SK-MEL-5 (cell line): ENCODE data around the gene PRKG1. TPM values are rescaled to one million over a fixed set of nuclear protein-coding genes. Genes with fewer than 3 reads are reported as not detected.

ENCODE experiments used
- DNase-seq: peaks from one replicate; pipeline ENCODE4 v3.0.0-alpha.2; 2016; ENCODE audit warnings: low read depth, low spot score
- in situ Hi-C: cut with HindIII; loops from 2 replicates; pipeline ENCODE4 v1.10.0; 2016; ENCODE audit warnings: low sequenced_read_pairs, high pct_unique_total_duplicates, low pct_unique_long_range_greater_than_20kb
- total RNA-seq: library from RNA; depleted of rRNA; stranded (reverse); fragments of >200 nt; shearing (Covaris generic); gene quantifications from 2 replicates; pipeline ENCODE4 v1.2.3, GENCODE V29; 2014

Gene PRKG1
- total RNA-seq, 1 experiment from 2014 or later, result 4.6 TPM

- DNase-seq, result no peak
- in situ Hi-C loops, result no loop called here
These were observed 325.6 kb downstream of the PRKG1 start for GRCh38 chr10:51399840-51400239.

DNA sequence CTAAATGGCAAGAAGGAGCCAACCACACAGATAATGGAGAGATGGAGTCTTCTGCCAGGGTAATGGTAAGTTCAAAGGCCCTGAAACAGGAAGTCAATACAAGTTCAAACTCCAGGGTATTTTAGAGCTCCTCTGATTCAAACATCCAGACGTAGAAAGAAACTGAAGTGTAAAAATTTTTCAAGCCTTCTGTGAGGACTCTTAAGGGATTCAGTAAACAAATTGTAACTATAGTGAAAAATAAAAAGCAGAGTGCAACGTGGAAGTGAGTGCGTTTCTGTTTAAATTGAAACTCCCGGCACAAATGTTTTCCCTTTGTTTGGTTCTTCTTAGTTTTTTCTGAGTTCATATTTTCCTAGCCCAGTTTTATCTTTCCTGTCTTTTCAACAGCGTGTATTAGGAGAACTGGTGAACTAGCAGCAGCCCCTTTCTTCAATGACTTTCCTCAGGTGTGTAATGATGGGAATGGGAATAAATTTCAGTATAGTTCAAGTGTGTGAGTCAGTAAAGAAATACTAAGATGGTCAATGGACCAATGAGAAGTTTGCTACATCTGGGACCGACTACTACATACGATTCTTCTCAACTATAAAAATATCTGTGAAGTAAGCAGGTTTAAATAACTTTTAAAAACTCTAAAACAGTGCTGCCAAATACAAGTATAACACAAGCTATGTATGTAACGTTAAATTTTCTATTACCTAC is 326.3 kb downstream of the PRKG1 start:
- in situ Hi-C loops, result no loop called here
- no peak for DNase-seq

- in situ Hi-C loops, result no loop called here
- no peak for DNase-seq
These were observed 329.2 kb downstream of the PRKG1 start for GRCh38 chr10:51403521-51403920.

DNA sequence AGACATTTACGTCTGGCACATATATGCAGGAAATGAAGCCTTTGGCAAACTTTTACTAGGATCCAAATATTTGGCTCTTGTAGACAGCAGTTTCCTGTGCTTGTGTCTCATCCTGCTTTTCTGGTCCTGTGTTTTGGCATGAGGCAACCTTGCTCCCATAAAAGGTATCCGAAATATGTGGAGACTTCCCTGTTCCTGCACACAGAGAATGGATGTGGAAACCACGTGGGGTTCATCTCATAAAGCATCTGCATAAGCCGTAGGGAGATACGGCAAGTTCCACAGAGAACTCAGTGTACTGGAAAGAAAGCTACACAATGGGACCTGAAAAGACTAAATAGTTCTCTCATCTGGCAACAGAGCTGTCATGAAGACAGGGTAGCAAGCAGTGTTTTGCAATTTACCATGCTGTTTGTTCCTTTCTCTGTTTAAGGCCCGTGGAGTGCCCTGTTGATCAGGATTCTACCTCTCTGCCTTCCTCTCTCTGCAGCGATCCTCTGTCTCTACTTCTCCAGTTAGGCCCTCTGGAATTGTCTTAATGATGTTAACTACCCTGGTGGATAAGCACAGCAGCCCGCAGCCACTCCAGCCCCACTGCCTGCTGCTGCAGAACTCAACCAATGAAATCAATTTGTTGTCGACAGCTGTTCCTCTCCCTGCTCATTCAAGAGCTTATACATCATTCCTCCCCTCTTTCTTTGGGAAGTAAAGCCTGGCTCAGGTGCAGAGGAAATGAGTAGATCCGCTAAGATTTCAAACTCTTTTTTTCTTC is 331.5 kb downstream of the PRKG1 start:
- no peak for DNase-seq
- in situ Hi-C loops, result no loop called here

DNA sequence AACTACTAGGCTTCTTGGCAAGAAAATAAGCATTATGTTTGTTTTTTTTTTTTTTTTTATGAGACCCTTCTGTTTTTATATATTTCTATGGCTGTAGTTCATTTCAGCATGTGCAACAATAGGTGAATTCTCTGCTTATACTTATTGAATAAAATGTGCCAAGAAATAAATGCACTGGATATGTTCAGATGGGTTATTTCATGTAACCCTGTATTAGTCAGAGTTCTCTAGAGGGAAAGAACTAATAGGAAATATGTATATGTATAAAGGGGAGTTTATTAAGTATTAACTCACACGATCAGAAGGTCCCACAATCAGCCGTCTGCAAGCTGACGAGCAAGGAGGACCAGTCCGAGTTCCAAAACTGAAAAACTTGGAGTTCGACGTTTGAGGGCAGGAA is 332.3 kb downstream of the PRKG1 start:
- no peak for DNase-seq
- in situ Hi-C loops, result no loop called here

GRCh38 chr10:51416494-51416893 is 342.2 kb downstream of the PRKG1 start:
- in situ Hi-C loops, result no loop called here

GRCh38 chr10:51419196-51420093 is 345.2 kb downstream of the PRKG1 start:
- DNase-seq, result no peak
- in situ Hi-C loops, result no loop called here

More at GRCh38 chr10:51416494-51416893, 342.2 kb downstream of the PRKG1 start:
- peak; percentile 35 for DNase-seq

DNA sequence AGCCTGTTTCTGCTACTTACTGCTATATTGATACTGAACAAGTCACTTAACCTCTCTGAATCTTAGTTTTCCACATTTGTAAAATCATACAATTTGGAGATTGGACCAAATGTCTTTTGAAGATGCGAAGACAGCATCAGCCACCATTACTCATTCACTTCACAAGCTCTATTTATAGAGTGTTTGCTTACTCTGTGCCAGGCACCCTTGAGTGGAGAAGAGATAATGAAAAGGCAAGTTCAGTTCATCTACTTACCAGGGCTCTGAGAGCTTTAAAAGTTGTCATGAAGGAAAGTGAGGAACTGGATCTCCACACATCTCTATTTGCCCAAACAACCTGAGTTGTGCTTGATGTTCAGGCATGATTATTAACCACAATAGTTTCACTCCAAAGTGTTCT is 347.6 kb downstream of the PRKG1 start:
- in situ Hi-C loops, result no loop called here

DNA sequence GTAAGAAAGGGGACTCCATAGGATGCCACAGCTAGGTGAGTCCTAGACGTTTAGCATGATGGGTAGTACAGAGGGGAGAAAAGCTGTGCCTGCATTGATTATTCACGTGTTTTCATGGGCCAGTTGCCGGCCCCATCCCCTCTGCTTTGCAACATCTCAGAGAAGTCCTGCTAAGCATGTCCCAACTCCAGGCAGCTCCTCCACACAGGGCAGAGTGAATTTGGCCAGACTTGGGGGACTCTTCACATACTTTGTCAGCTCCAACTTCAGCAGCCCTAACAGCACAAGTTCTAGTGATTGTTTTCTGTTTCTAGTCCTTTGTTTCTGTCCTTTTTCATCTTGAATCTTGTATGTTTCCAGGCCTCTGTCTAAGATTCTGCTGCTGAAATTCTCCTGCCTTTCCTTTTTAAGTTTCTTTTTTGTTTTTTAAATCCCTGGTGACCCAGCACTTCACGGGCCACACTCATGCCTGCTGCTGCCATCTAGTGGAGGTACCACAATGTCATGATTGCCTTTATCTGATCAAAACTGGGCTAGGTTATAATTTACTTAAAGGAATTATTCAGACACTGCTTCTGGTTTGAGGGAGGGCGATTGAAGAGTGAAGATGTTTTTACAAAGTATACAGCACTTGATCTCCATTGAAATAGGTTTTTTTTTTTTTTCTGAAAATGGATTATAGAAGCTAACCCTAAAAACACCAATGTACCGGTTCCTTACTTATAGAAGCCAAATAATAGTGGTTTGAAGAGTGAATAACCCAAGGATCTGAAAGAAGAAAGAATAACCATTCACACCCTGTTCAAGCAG is 348.2 kb downstream of the PRKG1 start:
- in situ Hi-C loops, result no loop called here
- DNase-seq, result peak; percentile 59

More for the DNA sequence above, 347.6 kb downstream of the PRKG1 start:
- no peak for DNase-seq

DNA sequence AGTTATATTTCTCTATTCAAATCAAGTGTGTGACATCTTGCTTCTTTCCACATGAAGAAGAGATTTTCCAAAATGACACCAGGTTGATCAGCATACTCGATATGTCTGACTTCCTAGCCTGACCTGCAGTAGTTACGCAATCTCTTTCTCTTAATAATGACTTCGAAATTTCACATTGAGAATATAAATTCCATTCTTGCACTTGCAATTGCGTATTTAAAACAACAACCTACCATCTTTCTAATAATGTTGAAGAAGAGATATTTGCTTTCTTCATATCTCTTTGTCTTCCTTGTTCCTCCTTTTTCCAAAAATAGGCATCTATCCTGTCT is 348.8 kb downstream of the PRKG1 start:
- DNase-seq, result no peak
- in situ Hi-C loops, result no loop called here

GRCh38 chr10:51425431-51425830 is 351.1 kb downstream of the PRKG1 start:
- DNase-seq, result no peak
- in situ Hi-C loops, result no loop called here

- in situ Hi-C loops, result no loop called here
- no peak for DNase-seq
These were observed 353.5 kb downstream of the PRKG1 start for GRCh38 chr10:51427758-51428157.

- no peak for DNase-seq
- in situ Hi-C loops, result no loop called here
These were observed 356.2 kb downstream of the PRKG1 start for GRCh38 chr10:51430506-51430905.

DNA sequence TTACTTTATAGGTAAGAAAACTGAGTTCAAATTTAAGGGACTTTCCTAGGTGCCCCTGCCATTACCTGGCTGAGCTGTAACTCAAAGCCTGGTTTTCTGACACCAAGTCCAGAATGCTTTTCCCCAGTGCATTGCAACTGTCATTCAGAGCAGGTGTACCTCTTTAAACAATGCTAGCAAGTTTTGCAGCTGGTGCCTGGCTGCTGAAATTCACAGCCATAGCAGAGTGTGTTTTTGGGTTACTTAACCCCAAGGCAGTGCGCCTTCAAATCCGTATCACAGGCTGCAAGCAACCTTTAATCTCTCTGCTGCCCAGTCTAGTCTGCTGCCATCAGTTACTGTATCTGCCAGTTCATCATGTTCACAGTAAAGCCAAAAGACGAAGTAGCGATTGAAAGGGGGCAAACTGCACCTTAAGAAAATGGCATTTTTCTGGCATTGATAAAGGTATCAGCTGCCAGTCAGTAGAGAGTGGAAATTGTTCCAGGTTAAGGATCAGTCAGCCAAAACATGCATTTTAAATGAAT is 359.7 kb downstream of the PRKG1 start:
- in situ Hi-C loops, result no loop called here

DNA sequence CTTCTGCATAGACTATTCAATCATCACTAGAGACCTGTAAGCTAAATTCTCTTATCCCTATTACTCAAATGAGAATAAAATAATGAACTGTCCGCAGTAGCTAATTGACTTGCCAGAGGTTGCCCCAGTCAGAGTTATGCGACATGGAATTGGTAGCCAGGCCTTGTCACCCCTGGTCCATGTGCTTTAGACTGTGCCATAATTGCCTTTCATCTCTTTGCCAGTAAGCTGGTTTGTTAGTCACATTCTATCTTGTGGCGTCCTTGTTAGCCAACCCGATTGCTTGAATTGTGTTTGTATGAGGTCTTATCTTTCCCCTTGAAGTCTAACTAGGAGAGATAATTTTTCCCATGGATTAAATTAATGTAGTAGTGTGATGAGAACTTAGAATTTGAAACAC is 362.5 kb downstream of the PRKG1 start:
- in situ Hi-C loops, result no loop called here
- no peak for DNase-seq

More for the DNA sequence above, 359.7 kb downstream of the PRKG1 start:
- DNase-seq, result no peak

DNA sequence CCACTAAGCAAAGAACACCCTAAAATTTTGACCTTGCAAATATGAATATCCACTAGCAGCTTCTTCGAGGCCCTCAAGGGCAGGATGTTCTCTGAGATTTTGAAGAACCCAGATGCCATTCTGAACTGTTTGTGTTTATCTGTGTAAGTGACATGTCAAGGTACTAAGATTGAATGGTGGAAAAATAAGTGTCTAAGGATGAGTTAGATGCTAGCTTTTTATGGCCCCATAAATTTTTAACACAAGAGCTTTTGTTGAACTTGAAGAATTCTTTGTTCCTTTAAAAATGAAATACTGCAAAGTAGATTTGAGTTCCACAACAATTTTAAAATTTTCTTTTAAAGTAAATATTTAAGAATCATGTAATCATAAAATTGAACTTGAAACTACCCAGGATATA is 365.4 kb downstream of the PRKG1 start:
- in situ Hi-C loops, result no loop called here
- DNase-seq, result no peak

DNA sequence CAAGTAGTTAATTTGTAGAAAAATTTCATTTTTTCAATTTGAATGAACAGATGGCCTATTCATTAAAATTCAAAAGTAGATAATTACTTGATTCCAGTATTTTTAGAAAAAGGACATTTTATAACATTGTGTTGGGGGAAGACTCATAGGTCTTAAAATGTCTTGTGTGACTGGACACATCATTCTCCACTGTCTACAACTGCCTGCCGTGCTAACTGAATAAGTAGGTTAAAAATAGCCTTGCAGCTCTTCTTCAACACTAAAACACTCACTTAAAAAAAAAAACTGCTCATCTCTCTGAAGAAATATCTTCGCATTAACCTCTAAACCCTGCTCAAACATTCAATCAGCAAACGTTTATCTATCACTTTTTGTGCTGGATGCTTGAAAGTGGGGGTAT is 371.3 kb downstream of the PRKG1 start:
- in situ Hi-C loops, result no loop called here
- no peak for DNase-seq
